Type B pancreatic cell (in vitro differentiated cells): ENCODE data around the gene CPB1. TPM values are rescaled to one million over a fixed set of nuclear protein-coding genes. Genes with fewer than 3 reads are reported as not detected.

Source experiments
- DNase-seq: peaks from one replicate; pipeline ENCODE4 v3.0.0; 2021; ENCODE audit warnings: mixed read lengths; ENCODE audit not compliant: unreplicated experiment; ENCODE audit errors: extremely low spot score
- H3K27ac Mint-ChIP-seq: 2 replicates; pipeline ENCODE4 v1.8.0; 2021; ENCODE audit warnings: mild to moderate bottlenecking, mixed read lengths
- H3K27me3 Mint-ChIP-seq: 2 replicates; pipeline ENCODE4 v1.8.0; 2021; ENCODE audit warnings: mixed read lengths
- H3K36me3 Mint-ChIP-seq: 2 replicates; pipeline ENCODE4 v1.8.0; 2021; ENCODE audit warnings: mixed read lengths
- H3K4me1 Mint-ChIP-seq: one replicate; pipeline ENCODE4 v1.8.0; 2021; ENCODE audit warnings: mixed read lengths; ENCODE audit not compliant: unreplicated experiment
- H3K4me3 Mint-ChIP-seq: 2 replicates; pipeline ENCODE4 v1.8.0; 2021; ENCODE audit warnings: mild to moderate bottlenecking, mixed read lengths
- H3K9me3 Mint-ChIP-seq: 2 replicates; pipeline ENCODE4 v1.8.0; 2021; ENCODE audit warnings: mixed read lengths
- CTCF ChIP-seq: fragments of 200-600 bp; sonication (generic); conservative IDR thresholded peaks from 2 replicates; pipeline ENCODE4 v1.5.0; 2021; ENCODE audit warnings: antibody characterized with exemption, mild to moderate bottlenecking
- total RNA-seq: library from RNA; stranded (reverse); gene quantifications from 2 replicates; pipeline ENCODE4 v1.2.1, GENCODE V29; 2021; ENCODE audit warnings: low replicate concordance

CPB1 gene
- total RNA-seq, 1 donor from 2014 or later, result 0.56 TPM

GRCh38 chr3:148852271-148852992, 24.8 kb downstream of the CPB1 start:
- Mint-ChIP-seq H3K27ac (no peak overlapping the region), H3K27me3 (peaks cover 10% of the 10 kb centered on the region), H3K4me3 (no peak overlapping the region), H3K36me3 (no peaks in the 10 kb centered on the region), H3K9me3 (peaks cover 5% of the 10 kb centered on the region), H3K4me1 (no peaks in the 10 kb centered on the region)
- no peak for DNase-seq
- TF ChIP-seq CTCF, result no peak

- peaks cover 10% of the 10 kb centered on the region for H3K27me3 Mint-ChIP-seq
- H3K9me3 Mint-ChIP-seq, result peaks cover 5% of the 10 kb centered on the region
- H3K36me3 Mint-ChIP-seq, result no peaks in the 10 kb centered on the region
- H3K4me1 Mint-ChIP-seq, result no peaks in the 10 kb centered on the region
- no peak overlapping the region for H3K4me3 Mint-ChIP-seq
- TF ChIP-seq CTCF, result no peak
- H3K27ac Mint-ChIP-seq, result no peak overlapping the region
- no peak for DNase-seq
Observed at GRCh38 chr3:148853076-148853475, 25.5 kb downstream of the CPB1 start.

- H3K4me1 Mint-ChIP-seq, result no peaks in the 10 kb centered on the region
- H3K27me3 Mint-ChIP-seq, result peaks cover 10% of the 10 kb centered on the region
- no peak for DNase-seq
- TF ChIP-seq CTCF, result no peak
- no peak overlapping the region for H3K4me3 Mint-ChIP-seq
- H3K9me3 Mint-ChIP-seq, result peaks cover 5% of the 10 kb centered on the region
- no peak overlapping the region for H3K27ac Mint-ChIP-seq
- no peaks in the 10 kb centered on the region for H3K36me3 Mint-ChIP-seq
Observed at GRCh38 chr3:148854061-148854460, 26.4 kb downstream of the CPB1 start.

DNA sequence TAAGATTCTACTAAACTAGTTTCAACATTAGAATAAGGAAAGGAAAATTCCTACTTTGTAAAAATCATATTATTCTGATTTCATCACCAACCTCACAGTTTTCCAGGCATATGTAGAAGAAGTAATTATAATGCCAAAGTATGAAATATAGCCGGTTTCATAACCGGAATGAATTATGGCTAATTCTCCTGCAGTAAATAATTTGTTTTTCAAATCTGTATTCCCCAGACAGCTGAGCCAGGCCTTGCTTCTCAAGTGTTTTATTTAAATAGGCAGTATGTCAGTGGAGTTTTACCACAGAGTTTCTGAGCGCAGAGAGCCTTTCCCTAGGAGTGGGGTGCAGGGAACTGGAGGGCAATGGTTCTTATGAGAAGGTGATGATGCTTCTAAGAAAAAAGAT, 28.8 kb downstream of the CPB1 start:
- Mint-ChIP-seq H3K27ac (no peak overlapping the region), H3K4me1 (no peaks in the 10 kb centered on the region), H3K4me3 (no peak overlapping the region), H3K36me3 (no peaks in the 10 kb centered on the region), H3K27me3 (peaks cover 10% of the 10 kb centered on the region), H3K9me3 (peaks cover 5% of the 10 kb centered on the region)
- no peak for TF ChIP-seq CTCF
- no peak for DNase-seq

DNA sequence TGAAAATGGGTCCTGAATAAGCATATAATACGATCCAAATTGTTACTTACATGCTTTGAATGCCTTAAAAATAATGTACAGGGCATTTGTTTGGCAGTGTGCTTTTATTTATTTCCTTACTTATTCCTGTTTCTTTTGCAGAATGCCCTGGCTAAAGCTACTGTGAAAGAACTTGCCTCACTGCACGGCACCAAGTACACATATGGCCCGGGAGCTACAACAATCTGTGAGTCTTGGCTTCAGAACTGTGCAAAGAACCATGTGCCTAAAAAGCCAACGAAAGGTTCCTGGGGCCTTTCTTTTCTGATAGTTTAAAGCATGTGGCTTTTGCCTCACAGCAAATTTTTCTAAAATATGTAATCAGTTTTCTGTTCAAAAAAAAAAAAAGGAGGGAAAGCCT, 29.7 kb downstream of the CPB1 start:
- Mint-ChIP-seq H3K4me1 (no peaks in the 10 kb centered on the region), H3K36me3 (no peaks in the 10 kb centered on the region), H3K4me3 (no peak overlapping the region), H3K9me3 (peaks cover 5% of the 10 kb centered on the region), H3K27me3 (peaks cover 7% of the 10 kb centered on the region), H3K27ac (no peak overlapping the region)
- TF ChIP-seq CTCF, result no peak
- DNase-seq, result no peak
